Fibroblast of villous mesenchyme (primary cell): Measurements from ENCODE around the gene WDR13. TPM values are rescaled to one million over a fixed set of nuclear protein-coding genes. Genes with fewer than 3 reads are reported as not detected.

Experiments
- DNase-seq: peaks from one replicate; pipeline ENCODE4 v3.0.0-alpha.2; 2010; ENCODE audit warnings: low read depth
- H3K4me3 ChIP-seq: 2 replicates; pipeline ENCODE4 v1.5.1; 2011; ENCODE audit warnings: low read depth, mild to moderate bottlenecking, low read length
- total RNA-seq: library from RNA; depleted of rRNA; stranded (reverse); fragments of >200 nt; gene quantifications from 2 replicates; pipeline ENCODE4 v1.2.3, GENCODE V29; 2012
- TF ChIP-seq, protein P1 (sequence below): IDR thresholded peaks from 2 replicates; pipeline ENCODE4 v1.5.1; 2012; ENCODE audit warnings: low read depth, mild to moderate bottlenecking, low read length; ENCODE audit not compliant: insufficient read depth

Gene WDR13
- total RNA-seq, 1 donor: 58.7 TPM

DNA sequence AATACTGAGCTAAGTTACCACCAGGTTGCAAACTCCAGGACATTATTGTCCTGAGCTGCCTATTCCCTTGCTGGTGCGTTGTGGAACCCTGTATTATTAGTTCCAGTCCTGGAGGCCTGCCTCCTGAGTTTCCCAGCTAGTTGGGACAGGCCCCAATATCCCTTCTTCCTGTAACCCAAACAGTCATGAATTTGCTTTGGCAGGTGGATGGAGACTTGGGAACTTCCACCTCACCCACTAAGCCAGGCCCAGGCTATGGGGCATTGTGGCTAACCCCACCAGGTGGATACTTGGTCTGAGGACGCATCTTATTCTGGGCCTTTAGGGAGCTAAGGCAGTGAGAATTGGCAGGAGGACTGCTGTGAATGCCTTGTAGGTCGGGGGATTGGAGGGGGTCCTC, 18.0 kb upstream of the WDR13 start:
- no peak for DNase-seq
- H3K4me3 ChIP-seq: no peak overlapping the region
- TF ChIP-seq, protein P1, sequence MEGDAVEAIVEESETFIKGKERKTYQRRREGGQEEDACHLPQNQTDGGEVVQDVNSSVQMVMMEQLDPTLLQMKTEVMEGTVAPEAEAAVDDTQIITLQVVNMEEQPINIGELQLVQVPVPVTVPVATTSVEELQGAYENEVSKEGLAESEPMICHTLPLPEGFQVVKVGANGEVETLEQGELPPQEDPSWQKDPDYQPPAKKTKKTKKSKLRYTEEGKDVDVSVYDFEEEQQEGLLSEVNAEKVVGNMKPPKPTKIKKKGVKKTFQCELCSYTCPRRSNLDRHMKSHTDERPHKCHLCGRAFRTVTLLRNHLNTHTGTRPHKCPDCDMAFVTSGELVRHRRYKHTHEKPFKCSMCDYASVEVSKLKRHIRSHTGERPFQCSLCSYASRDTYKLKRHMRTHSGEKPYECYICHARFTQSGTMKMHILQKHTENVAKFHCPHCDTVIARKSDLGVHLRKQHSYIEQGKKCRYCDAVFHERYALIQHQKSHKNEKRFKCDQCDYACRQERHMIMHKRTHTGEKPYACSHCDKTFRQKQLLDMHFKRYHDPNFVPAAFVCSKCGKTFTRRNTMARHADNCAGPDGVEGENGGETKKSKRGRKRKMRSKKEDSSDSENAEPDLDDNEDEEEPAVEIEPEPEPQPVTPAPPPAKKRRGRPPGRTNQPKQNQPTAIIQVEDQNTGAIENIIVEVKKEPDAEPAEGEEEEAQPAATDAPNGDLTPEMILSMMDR: no peak

DNA sequence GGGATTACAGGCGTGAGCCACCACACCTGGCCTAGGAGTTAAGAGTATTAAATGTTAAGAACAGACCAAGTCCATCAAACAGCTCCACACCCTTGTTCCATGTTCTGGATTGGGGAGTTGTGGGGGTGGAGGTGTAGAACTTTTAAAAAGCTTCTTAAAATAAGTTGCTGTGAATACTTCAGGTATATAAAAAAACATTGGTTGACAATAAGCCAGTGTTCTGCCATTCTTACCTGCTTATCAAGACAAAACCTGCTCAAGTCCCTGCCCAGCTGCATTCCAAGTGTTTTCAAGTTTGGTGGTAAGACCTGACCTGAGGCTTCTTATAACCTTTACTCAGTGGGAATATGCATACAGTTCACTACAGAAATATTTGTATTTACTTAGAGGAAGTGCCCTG, 16.6 kb upstream of the WDR13 start:
- TF ChIP-seq, protein P1: no peak
- DNase-seq: no peak
- no peak overlapping the region for H3K4me3 ChIP-seq

DNA sequence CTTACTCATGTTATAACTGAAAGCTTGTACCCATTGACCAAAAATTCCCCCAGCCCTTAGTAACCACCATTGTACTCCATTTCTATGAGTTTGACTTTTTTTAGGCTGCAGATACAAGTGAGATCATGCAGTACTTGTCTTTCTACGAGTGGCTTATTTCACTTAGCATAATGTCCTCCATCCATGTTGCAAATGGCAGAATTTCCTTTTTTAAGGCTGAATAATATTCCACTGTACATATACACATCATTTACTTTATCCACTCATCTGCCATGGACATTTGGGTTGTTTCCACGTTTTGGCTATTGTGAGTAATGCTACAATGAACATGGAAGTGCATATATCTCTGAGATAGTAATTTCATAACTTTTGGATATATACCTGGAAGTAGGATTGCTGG, 12.6 kb upstream of the WDR13 start:
- H3K4me3 ChIP-seq: no peak overlapping the region
- no peak for DNase-seq
- TF ChIP-seq, protein P1: no peak

DNA sequence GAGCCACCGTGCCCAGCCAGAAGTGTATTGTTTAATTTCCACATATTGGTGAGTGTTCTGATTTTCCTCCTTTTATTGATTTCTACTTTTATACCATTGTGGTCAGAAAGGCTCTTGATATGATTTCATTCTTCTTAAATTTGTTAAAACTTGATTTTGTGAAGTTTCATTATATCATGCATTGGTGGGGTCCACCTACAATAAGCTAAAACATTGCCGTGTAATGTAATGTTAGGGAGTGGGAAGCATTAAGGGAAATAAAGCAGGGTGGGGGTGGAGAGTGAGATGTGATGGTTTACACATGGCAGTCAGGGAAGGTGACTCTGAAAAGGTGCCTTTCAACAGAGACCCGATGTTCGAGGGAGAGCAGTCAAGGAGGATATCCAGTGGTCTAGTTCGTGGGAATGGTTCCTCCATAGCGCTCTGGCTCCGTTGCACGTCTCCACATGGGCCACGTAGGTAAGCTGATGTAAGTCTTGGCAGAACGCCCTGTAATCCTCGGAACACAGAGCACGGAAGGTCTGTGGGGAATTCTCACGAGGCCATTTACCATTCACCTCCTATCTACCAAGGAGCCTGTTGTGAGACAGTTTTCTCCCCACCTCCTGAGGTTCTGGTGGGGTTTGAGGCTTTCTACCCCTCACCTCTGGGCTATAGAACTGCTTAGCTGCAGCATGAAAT, 7.7 kb upstream of the WDR13 start:
- TF ChIP-seq, protein P1: no peak
- no peak overlapping the region for H3K4me3 ChIP-seq
- no peak for DNase-seq

DNA sequence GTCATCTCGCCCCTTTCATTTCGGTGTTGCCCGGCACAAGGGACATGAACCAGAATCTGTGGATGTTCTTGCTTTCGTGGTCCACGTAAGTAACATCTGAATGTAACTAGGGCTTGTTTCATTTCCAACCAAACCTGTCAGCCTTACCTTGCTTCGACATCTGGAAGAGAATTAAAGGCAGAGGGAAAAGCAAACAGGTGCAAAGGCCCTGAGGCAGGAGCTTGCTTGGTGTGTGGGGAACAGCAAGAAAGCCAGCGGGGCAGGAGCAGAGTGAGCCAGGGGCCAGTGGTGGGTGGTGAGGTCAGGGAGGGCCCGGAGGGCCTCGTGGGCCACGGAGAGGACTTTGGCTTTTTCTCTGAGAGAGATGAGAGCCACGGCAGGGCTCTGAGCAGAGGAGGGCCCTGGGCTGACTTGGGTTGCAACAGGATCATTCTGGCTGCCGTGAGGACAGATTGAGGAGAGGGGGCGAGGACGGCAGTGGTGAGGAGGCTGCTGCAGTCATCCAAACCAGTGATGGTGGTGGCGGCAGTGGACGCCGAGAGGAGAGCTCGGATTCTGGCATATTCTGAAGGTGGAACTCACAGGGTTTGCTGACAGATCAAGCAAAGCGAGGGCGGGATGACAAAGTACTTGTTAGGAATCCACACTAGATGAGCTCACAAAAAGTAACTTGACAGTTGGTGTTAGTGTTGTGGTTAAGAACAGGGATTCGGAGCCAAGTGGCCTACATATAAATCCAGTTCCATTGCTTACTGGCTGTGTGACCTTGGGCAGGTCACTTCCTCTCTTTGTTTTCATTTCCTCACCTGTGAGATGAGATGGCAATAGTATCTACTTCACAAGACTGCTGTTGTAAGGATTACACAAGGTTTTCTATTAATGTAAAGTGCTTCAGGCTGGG, 6.8 kb upstream of the WDR13 start:
- no peak for DNase-seq
- H3K4me3 ChIP-seq: no peak overlapping the region
- TF ChIP-seq, protein P1: no peak

DNA sequence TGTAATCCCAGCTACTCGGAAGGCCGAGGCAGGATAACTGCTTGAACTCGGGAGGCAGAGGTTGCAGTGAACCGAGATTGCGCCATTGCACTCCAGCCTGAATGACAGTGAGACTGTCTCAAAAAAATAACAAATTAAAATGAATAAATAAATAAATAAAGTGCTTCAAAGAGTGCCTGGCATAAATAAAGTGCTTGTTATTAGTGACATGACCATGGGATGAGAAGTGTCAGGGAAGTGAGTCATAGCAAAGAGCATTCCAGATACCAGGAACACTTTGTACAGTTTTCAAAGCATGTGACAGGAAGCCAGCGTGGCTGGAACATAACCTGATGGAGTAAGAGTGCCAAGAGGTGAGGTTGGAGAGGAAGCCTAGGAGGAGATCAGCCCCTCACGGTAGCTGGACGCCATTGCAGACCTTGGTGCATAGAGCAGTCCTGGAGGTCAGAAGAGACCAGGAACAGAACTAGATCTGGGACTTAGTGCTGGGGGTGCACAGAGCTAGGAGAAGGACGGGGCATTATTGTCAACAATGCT, 6.0 kb upstream of the WDR13 start:
- peak; percentile 93 for DNase-seq
- TF ChIP-seq, protein P1: peak; percentile 43
- H3K4me3 ChIP-seq: no peak overlapping the region
